Stimulated activated CD8-positive, alpha-beta memory T cell treated with anti-CD3 and anti-CD28 coated beads, Interleukin-15, amount 100 ng/mL, for 48 hours (primary cell): ENCODE measurements around the gene SH3BP2.

Experiments
- DNase-seq, 2 donors: peaks; one replicate each; pipeline ENCODE4 v3.0.0-alpha.2; 2020; ENCODE audit warnings: low read depth in 2 of 2

SH3BP2 gene, protein sequence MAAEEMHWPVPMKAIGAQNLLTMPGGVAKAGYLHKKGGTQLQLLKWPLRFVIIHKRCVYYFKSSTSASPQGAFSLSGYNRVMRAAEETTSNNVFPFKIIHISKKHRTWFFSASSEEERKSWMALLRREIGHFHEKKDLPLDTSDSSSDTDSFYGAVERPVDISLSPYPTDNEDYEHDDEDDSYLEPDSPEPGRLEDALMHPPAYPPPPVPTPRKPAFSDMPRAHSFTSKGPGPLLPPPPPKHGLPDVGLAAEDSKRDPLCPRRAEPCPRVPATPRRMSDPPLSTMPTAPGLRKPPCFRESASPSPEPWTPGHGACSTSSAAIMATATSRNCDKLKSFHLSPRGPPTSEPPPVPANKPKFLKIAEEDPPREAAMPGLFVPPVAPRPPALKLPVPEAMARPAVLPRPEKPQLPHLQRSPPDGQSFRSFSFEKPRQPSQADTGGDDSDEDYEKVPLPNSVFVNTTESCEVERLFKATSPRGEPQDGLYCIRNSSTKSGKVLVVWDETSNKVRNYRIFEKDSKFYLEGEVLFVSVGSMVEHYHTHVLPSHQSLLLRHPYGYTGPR

GRCh38 chr4:2792711-2793585 is at the start of gene SH3BP2:
Gene SH3BP2, plus strand, starts transcription at chr4:2793085. Its CDS starts 27,533 bp downstream, at chr4:2820618.
- peak; percentile 52 to 70 for DNase-seq

GRCh38 chr4:2743518-2744445 is 49.1 kb upstream of the SH3BP2 start:
- DNase-seq = no peak

DNA sequence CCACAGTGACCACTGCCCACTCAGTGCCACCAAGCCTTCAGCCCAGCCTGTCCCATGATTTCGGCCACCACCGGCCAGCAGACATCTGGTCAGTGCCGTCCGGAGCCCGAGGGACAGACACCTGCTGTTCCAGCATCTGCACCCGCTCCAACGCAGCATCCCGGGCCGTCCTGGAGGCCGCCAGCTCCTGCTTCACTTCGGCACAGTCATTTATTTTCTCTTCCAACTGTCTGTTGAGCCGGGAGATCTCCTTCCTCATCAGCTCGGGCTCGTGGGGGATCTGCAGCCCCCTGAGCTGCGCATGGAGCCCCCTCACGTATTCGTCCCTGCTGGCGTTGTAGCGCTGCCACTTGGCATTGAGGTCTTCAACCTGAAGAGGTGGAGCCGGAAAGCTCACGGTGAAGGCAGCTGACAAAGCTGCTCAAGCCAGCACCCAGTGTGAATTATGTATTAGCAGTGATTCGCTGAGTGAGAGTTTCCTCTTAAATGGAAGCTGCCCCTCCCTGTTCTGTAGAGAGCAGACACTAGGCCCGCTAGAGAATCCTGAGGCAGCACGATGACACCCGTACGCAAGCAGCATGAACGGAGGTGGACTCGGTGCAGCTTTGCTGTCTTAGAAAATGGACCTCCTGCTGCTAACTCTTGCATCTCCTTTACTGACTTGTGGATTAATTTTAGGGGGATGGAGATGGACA is 48.2 kb upstream of the SH3BP2 start:
- DNase-seq = no peak

DNA sequence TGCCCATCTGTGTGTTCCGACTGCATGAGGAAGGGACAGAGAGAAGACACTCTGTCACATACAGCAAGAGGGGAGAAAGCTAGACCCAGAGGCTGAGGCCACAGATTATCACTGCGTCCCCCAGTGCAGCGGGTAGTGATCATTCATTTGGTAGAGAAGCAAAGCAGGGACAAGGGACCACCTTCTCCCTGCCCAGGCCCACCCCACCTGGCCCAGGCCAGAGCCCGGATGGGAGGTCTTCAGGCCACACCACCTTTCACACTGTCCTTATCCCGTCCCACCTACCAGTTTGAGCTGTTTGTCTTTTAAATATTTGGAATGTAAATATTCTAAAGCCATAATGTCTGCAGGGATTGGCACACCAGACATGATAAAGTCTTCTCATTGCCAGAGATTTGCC is 47.4 kb upstream of the SH3BP2 start:
- DNase-seq = no peak

DNA sequence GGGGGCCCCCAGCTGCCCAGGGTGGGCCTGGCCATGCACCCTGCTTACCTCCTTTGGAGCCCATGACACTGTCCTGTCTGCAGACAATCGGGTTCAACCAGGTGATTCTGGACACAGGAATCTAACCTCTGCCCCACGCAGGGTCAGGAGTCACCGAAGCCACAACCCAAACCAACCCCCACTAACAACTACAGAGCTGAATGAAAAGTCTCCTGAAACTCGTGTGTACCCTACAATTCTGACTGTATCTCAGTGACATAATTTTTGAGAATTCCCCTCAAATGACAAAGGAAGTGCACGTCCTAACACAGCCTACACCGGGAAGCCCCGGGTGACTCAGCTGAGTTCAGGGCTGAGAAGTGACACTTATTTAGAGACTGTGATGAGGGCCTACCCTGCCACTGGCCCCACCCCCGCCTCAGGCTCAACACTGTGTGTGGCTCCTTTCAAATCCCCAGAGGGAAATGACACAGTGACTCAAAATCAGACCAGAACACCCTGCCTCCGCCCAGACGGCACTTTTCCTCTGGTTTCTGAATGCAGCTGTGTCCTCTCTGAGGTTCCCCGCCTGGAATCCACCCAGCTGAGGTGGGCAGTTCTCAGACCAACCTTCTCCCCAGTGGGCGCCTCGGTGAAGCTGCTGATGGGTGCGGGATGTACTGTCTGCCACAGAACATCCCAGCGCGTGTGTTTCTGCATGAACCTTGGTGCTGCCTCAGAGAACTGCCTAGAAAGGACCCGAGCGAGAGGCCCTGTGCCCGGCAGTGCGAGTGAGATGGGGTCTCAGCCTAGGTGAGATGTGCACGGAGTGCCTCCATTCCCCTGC is 46.7 kb upstream of the SH3BP2 start:
- peak; percentile 93 to 96 for DNase-seq

DNA sequence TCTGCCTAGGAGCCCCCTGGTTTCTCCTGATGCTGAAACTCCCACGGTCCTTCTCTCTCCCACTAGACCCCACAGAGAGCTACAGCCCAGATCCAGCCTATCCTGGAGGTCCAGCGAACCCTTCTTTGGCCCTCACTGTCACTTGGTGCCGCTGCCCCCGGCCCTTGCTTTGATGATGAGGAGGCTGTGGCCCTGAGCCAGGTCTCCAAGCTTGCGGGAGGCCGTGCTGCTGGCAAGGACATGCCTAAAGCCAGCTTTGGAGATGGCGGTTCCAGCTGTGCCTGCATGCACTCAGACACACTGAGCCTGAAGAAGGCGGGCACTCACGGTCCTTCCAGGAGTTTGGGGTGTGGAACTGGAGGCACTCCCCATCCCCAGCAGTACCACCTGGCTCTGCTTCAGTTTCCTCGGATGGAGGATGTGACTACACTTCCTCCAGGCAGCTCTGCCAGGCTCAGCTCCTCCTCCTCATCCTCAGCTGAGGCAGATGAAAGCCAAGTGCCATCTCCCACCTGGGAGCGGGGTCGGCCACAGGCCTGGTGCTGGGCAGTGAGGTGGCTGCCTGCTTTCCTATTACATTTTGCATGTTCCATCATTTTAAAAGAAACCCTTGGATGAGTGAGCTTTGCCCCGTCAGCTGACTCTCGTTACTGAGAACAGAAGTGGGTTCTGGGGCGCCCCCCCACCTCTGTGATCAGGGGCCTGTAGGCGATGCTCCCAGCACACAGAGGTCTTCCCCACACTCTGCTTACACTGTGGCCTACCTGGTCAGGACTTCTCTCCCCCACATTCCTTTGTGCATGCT is 45.8 kb upstream of the SH3BP2 start:
- DNase-seq = no peak

DNA sequence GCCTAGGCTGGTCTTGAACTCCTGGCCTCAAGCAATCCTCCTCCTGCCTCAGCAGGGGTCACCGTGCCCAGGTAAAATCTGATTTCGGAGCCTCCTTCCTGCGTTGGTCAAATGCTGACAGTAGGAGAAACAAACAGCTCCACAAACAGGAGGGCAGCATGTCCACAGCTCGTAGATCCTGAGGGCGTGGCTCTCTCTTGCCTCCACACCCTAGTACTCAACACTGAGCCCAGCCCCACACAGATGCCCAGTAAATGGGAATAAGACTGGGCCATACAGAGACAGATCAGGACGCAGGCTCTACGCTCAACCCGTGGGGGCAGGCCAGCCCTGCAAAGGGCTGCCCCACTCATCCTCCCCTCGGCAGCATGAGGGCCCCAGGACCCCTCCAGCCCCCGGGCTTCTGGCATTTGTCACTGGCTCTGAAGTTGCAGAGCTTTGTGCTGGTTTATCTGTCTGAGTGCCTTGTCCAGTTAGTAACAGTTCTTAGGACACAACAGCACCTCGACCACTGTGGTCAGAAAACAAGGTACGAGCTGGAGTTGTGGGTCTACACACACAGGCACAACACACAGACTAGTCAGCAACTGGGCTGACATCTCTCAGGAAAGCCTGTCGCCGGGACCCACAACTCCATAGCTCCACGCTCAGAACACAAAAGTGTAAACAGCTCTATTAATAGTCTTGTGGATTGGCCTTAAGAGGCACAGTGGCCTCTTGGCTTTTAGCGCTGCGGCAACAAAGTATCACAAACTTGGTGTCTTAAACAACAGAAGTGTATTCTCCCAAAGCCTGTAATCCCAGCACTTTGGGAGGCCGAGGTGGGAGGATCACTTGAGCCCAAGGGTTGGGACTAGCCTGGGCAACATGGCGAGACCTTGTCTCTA is 41.9 kb upstream of the SH3BP2 start:
- no peak for DNase-seq

DNA sequence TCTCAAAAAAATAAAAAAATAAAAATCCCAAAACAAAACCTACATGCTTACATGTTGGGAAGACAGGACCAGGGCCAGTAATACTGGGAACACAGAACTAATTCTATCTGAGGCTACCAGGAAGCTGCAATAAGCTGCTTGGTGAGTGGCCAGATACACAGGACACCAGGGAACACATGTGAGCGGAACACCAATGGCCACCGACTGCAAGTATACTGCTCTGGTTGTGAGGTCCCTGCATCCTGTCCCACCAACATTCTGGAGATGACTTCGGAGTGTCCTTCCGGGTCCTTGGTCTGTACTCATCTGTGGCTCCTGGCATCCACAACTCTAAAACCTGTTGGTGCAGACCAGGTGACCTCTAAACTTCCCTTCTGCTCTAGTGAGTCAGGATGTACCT is 39.4 kb upstream of the SH3BP2 start:
- DNase-seq = no peak

GRCh38 chr4:2754848-2755819 is 37.8 kb upstream of the SH3BP2 start:
- no peak for DNase-seq

DNA sequence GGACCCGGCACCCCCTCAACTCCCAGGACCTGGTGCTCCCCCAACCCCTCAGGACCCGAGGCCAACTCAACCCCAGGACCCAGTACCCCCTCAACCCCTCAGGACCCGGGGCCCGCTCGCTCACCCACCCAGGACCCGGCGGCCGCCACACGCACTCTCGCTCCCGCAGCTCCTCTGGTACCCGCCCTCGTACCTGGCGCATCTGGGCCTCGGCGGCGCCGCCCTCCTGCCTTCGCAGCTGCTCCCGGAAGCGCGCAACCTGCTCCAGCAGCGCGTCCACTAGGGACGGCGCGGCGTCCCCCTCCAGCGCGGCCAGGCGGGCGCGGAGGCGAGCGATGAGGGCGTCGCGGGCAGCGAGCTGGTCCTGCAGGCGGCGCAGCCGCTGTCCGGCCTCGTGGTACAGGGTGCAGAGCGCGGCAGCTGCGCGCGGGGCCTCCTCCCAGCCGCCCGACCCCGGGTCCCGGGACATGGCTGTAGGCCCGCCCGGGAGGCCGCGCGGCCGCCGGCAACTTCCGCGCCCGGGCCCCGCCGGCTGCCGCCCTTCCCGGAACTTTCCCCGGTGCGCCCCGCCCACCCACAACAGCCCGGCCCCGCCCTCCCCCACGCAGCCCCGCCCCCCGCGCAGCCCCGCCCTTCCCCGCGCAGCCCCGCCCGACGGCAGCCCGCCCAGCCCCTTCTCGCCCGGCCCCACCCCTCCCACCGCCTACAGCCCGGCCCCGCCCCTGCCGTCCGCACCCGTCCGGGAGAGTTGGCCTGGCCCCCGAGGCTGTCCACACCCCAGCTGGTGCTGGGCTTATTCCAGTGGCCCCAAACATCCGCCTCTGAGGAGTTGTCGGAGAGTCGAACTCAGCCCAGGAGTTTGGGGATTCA is 36.8 kb upstream of the SH3BP2 start, which contains the start of gene TNIP2:
Gene TNIP2 (minus strand): TSS at position 516 of the 870 bp plus-strand sequence. CDS start 47 bp downstream, at position 469.
- peak; percentile 67 for DNase-seq

DNA sequence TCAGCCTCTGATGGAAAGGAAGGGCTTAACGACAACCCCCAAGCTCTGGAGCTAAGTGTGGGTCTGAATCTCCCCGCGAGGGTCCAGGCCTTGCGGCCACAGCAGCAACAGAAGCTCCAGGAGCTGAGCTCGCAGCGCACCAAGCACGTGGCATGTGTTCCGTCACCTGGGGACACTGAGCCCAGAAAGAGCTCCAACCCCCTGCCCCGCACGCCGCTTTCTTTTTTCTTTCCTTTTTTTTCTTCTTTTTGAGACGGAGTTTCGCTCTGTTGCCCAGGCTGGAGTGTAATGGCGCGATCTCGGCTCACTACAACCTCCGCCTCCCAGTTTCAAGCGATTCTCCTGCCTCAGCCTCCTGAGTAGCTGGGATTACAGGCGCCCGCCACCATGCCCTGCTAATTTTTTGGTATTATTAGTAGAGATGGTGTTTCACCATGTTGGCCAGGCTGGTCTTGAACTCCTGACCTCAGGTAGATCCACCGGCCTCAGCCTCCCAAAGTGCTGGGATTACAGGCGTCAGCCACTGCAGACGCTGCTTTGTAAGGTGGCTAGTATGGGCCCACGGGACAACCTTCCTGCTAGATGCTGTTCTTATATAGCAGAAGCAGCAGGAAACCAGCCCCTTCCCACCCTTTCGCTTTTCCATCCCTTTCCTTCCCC is 36.1 kb upstream of the SH3BP2 start:
- DNase-seq = no peak

- no peak for DNase-seq
Observed at GRCh38 chr4:2757426-2757825, 35.5 kb upstream of the SH3BP2 start.

GRCh38 chr4:2761035-2761923 is 31.6 kb upstream of the SH3BP2 start:
- DNase-seq = no peak

- no peak for DNase-seq
Observed at GRCh38 chr4:2762048-2762447, 30.8 kb upstream of the SH3BP2 start.
